Gastroesophageal sphincter (tissue), 4 donors: ENCODE results near the gene NPPB. TPM values are rescaled to one million over a fixed set of nuclear protein-coding genes. Genes with fewer than 3 reads are reported as not detected.

ENCODE experiments used
- ATAC-seq: fragments of 150-250 bp; one replicate; pipeline ENCODE4 v1.9.1; 2016; ENCODE audit warnings: mild to moderate bottlenecking, moderate library complexity
- H3K27ac ChIP-seq, 4 donors: fragments of 200-600 bp; sonication (generic) in 3 of 4; 1 replicate in 3 of 4; 2 replicates in 1 of 4; pipeline ENCODE4 v1.5.1; 2016 to 2019
- H3K27me3 ChIP-seq: fragments of 200-600 bp; sonication (generic); one replicate; pipeline ENCODE4 v1.5.1; 2019
- H3K36me3 ChIP-seq, 2 donors: fragments of 200-600 bp; sonication (generic); one replicate each; pipeline ENCODE4 v1.5.1; 2019; ENCODE audit warnings: control low read depth in 1 of 2
- H3K4me1 ChIP-seq, 3 donors: fragments of 200-600 bp; sonication (generic); 1 replicate in 2 of 3; 2 replicates in 1 of 3; pipeline ENCODE4 v1.5.1; 2016 to 2019; ENCODE audit warnings: control low read depth in 2 of 3
- H3K4me3 ChIP-seq, 2 donors: fragments of 200-600 bp; sonication (generic); one replicate each; pipeline ENCODE4 v1.5.1; 2019; ENCODE audit warnings: mild to moderate bottlenecking in 1 of 2, moderate library complexity in 1 of 2
- H3K9me3 ChIP-seq, 3 donors: fragments of 200-600 bp; sonication (generic); one replicate each; pipeline ENCODE4 v1.5.1; 2017 to 2019; ENCODE audit warnings: control low read depth in 2 of 3
- CTCF ChIP-seq, 4 experiments: fragments of 200-600 bp in 2 of 4; fragments of 450-650 bp in 2 of 4; sonication (generic) in 1 of 4; IDR thresholded peaks; one replicate each; pipeline ENCODE4 v1.5.1; 2017 to 2019; ENCODE audit warnings: antibody characterized with exemption in 4 of 4, mild to moderate bottlenecking in 2 of 4, moderate library complexity in 2 of 4
- EP300 ChIP-seq: sonication (generic); formaldehyde crosslinking; IDR thresholded peaks from one replicate; pipeline ENCODE4 v1.6.1; 2017; ENCODE audit warnings: antibody characterized with exemption, mild to moderate bottlenecking
- POLR2A ChIP-seq, 2 donors: fragments of 450-650 bp; IDR thresholded peaks; one replicate each; pipeline ENCODE4 v1.6.1; 2017; ENCODE audit warnings: antibody characterized with exemption in 2 of 2, mild to moderate bottlenecking in 2 of 2, moderate library complexity in 1 of 2
- POLR2AphosphoS5 ChIP-seq: sonication (generic); formaldehyde crosslinking; IDR thresholded peaks from one replicate; pipeline ENCODE4 v1.6.1; 2017; ENCODE audit warnings: antibody characterized with exemption
- WGBS, 2 donors: methylation state at CpG; one replicate each; pipeline ENCODE4 v1.1.5; 2018; ENCODE audit warnings: low coverage in 1 of 2; 5-methylcytosine and 5-hydroxymethylcytosine counted together
- total RNA-seq, 4 donors: library from RNA; depleted of rRNA; stranded (reverse); fragments of >200 nt; gene quantifications; one replicate each; pipeline ENCODE4 v1.1.0, GENCODE V29; 2016

The NPPB gene
- total RNA-seq, 4 donors from 2014 or later: not detected

DNA sequence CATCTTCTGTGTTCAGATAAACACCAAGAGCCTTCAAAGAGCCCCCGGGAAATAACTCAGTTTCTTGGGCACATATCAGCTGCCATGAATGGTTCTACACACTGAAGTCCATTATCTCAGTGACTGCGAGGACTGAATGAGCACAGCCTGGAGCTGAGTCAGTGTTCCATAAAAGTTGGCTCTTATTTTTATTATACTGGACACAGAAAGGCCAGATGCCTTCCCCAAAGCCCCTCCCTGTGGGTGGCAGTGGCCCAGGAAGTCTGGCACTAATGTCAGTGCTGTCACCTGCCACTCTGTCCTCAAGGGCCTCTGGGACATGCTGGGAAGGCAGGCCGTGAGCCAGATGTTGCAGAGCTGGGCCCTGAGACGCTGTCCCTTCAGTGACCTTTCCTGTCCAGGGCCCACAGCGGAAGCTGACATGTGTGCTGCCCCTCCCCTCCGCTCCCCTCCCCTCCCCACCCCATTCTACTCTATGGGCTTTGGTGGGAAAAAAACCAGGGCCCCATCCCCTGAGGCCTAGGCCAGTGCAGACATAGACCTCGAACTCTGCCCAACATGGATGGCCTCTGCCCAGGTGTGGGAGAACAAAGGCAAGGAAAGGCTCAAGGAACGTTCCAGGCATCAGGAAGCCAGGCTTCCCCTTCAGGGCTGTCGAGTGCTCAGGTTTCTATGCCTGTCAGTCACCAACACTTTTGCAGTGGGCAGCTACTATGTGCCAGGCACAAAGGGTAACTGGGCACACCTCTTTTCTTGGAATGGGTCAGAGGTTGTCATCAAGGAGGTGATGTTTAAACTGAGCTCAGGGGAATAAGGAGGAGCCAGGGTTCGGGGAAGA, 22.4 kb upstream of the NPPB start:
- TF ChIP-seq EP300 (no peak), POLR2A (IDR thresholded peaks at IDR 0.05) (no peak), POLR2AphosphoS5 (no peak), CTCF (IDR thresholded peaks at IDR 0.05) (no peak)
- peak overlapping the region in 3 of 4 donors; percentile 43 to 66 (median 43) for H3K27ac ChIP-seq

DNA sequence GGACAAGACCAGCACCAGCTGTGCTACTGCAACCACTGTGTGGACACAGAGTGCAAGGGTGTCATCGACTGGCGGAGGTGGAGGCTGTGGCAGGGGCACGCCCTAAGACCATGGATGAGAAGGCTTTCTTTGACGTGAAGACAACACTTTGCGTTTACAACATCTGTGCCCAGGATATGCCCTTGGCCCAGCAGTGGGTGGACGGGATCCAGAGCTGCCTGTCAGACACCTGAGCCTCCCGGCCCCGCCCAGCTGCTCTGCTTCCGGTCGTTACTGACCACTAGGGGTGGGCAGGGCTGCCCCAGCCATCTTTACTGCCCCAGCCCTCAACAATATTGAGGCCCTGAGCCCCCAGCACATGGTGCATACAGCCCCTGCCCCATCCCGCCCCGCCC, 21.4 kb upstream of the NPPB start:
- Histone ChIP-seq H3K36me3 (no peaks in the 10 kb centered on the region), H3K4me3 (no peak overlapping the region), H3K4me1 (peaks cover 0 to 13% (median 4%) of the 10 kb centered on the region in 3 donors), H3K9me3 (no peaks in the 10 kb centered on the region), H3K27ac (peak overlapping the region in 2 of 4 donors; percentile 43 to 66), H3K27me3 (peaks cover 63% of the 10 kb centered on the region)
- TF ChIP-seq EP300 (no peak), POLR2AphosphoS5 (no peak), POLR2A (IDR thresholded peaks at IDR 0.05) (no peak), CTCF (IDR thresholded peaks at IDR 0.05) (no peak)
- no peak for ATAC-seq
- WGBS, 2 donors: 48 to 50% methylated on average over 1 to 9 of the region's 12 CpGs

More for the DNA sequence above, 22.4 kb upstream of the NPPB start:
- Histone ChIP-seq H3K4me1 (peaks cover 0 to 13% (median 4%) of the 10 kb centered on the region in 3 donors), H3K27me3 (peaks cover 54% of the 10 kb centered on the region), H3K9me3 (no peaks in the 10 kb centered on the region), H3K36me3 (no peaks in the 10 kb centered on the region), H3K4me3 (no peak overlapping the region)
- 27 to 30% methylated on average over 3 of the region's 10 CpGs for WGBS, 2 donors
- ATAC-seq: peak; percentile 40

DNA sequence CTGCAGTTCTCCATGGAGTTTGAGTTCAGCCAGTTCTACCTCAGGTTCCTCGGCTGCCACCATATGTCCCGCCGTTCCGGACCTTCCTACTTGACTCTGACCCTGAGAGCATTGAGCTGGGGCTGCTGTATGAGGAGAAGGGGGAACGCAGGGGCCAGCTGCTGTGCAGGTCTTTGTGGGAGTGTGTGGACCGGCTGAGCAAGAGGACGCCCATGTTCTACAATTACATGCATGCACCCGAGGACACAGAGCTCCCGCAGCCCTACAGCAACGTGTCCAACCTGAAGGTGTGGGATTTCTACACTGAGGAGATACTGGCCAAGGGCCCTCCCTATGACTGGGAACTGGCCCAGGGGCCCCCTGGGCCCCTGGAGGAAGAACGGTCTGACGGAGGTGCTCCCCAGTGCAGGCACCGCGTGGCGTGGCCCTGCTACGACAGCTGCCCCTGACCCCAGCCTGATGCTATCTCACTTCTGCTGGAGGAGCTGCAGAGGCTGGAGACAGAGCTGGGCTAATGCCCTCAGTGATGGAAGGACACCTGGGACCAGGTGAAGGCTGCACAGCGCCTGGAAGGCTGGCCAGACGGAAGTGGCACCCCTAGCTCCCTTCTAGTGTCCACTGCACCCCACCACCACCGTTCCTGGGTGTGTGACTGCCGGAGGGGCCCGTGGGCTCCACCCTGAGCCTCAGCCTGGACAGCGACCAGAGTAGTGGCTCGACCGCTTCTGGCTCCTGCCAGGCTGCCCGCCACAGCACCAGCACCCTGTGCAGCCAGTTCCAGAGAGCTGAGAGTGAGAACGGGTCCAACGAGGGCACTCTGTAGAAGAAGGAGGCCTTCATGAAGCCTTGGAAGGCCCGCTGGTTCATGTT, 20.8 kb upstream of the NPPB start:
- no peak for ATAC-seq
- TF ChIP-seq POLR2AphosphoS5: no peak
- TF ChIP-seq EP300: no peak
- TF ChIP-seq POLR2A (IDR thresholded peaks at IDR 0.05): no peak
- TF ChIP-seq CTCF (IDR thresholded peaks at IDR 0.05): no peak
- H3K27ac ChIP-seq: peak overlapping the region in 2 of 4 donors; percentile 43 to 66
- peaks cover 69% of the 10 kb centered on the region for H3K27me3 ChIP-seq
- no peak overlapping the region for H3K4me3 ChIP-seq
- H3K4me1 ChIP-seq: peaks cover 0 to 13% (median 4%) of the 10 kb centered on the region in 3 donors
- WGBS, 2 donors: 100% methylated on average over 1 of the region's 28 CpGs
- H3K9me3 ChIP-seq: no peaks in the 10 kb centered on the region
- H3K36me3 ChIP-seq: no peaks in the 10 kb centered on the region

GRCh38 chr1:11878891-11879190, 20.1 kb upstream of the NPPB start:
- Histone ChIP-seq H3K4me1 (peaks cover 0 to 13% (median 4%) of the 10 kb centered on the region in 3 donors), H3K36me3 (no peaks in the 10 kb centered on the region), H3K27me3 (peaks cover 69% of the 10 kb centered on the region), H3K9me3 (no peaks in the 10 kb centered on the region), H3K4me3 (no peak overlapping the region), H3K27ac (no peak overlapping the region)
- TF ChIP-seq EP300 (no peak), CTCF (IDR thresholded peaks at IDR 0.05) (no peak), POLR2AphosphoS5 (no peak), POLR2A (IDR thresholded peaks at IDR 0.05) (no peak)
- no CpG with 5 or more reads among the region's 6 CpGs for WGBS, 2 donors
- no peak for ATAC-seq
